ENCODE results near the gene PDE6D.

- TF ChIP-seq CTCF (conservative IDR thresholded peaks at IDR 0.05 in 1 of 2, IDR thresholded peaks at IDR 0.05 in 1 of 2; ENCODE audit: extremely low read depth in 1 of 2, insufficient read depth in 1 of 2, low read depth in 1 of 2, low read length in 2 of 2) = no peak
- no peak for TF ChIP-seq EZH2 (IDR thresholded peaks at IDR 0.05; ENCODE audit: borderline replicate concordance, low read length)
Measured at GRCh38 chr2:231716666-231717280, 64.3 kb downstream of the PDE6D start.

Data from mammary epithelial cell (primary cell).